HepG2 (cell line): ENCODE results near the gene ADSS1. TPM values are rescaled to one million over a fixed set of nuclear protein-coding genes. Genes with fewer than 3 reads are reported as not detected.

ENCODE experiments used
- ATAC-seq: fragments of 200-7000 bp; cut with Tn5 transposase; 3 replicates; pipeline ENCODE4 v1.9.1; 2020; ENCODE audit warnings: mild to moderate bottlenecking, moderate library complexity
- BruUV-seq: library from RNA; stranded (reverse); fragments of 400-500 nt; replicated peaks from 2 replicates; lab custom pipeline; 2021; lab: Mats Ljungman, UMichigan
- CTCF ChIA-PET: fragments of 300-600 bp; formaldehyde crosslinking; extraction: SDS; loops from one replicate; lab custom pipeline; 2021; ENCODE audit warnings: low total read pairs, inconsistent platforms, low intra/inter-chr PET ratio; lab: Yijun Ruan, JAX
- POLR2A ChIA-PET: fragments of 350-600 bp; sonication (Branson Sonifier 250); formaldehyde crosslinking; loops from one replicate; lab custom pipeline; 2020; ENCODE audit warnings: antibody characterized with exemption, inconsistent platforms; lab: Yijun Ruan, JAX
- DNase-seq: peaks from one replicate; pipeline ENCODE4 v3.0.0-alpha.2; 2015; ENCODE audit warnings: low spot score
- FAIRE-seq: peaks from 3 replicates; lab custom pipeline; 2011; peaks lifted over from hg19 to GRCh38; lab: Jason Lieb, UNC
- H2AFZ ChIP-seq: one replicate; pipeline ENCODE4 v1.6.1; 2011; ENCODE audit warnings: low read length, inconsistent platforms
- H3K27ac ChIP-seq: fragments of 300-600 bp; 3 replicates; pipeline ENCODE4 v1.8.0; 2011; ENCODE audit warnings: mixed run types, mild to moderate bottlenecking, mixed read lengths, low read length, inconsistent platforms; ENCODE audit not compliant: insufficient read depth; ENCODE audit errors: extremely low read length
- H3K27me3 ChIP-seq, 2 experiments: fragments of 200-600 bp in 1 of 2; 2 replicates in 1 of 2; 3 replicates in 1 of 2; pipeline versions ENCODE4 v1.6.0 to v1.8.0; 2011; ENCODE audit warnings: low read length in 2 of 2, mild to moderate bottlenecking in 2 of 2, moderate library complexity in 2 of 2, inconsistent platforms in 1 of 2; ENCODE audit not compliant: insufficient read depth in 2 of 2, control insufficient read depth in 1 of 2
- H3K36me3 ChIP-seq, 2 experiments: fragments of 200-600 bp in 1 of 2; replicated peaks in 1 of 2; 2 replicates in 1 of 2; 3 replicates in 1 of 2; pipeline versions ENCODE4 v1.5.1 to v1.8.0; 2011; ENCODE audit warnings: low read length in 2 of 2, inconsistent platforms in 1 of 2; ENCODE audit not compliant: insufficient read depth in 2 of 2, control insufficient read depth in 1 of 2
- H3K4me1 ChIP-seq: 2 replicates; pipeline ENCODE4 v1.5.1; 2012; ENCODE audit warnings: low read length, inconsistent platforms; ENCODE audit not compliant: insufficient read depth
- H3K4me2 ChIP-seq: 2 replicates; pipeline ENCODE4 v1.6.0; 2011; ENCODE audit warnings: low read depth, low read length, inconsistent platforms
- H3K4me3 ChIP-seq, 3 experiments: fragments of 200-600 bp in 1 of 3; sonication (generic), shearing (Covaris generic) in 1 of 3; replicated peaks in 1 of 3; 2 replicates each; pipeline ENCODE4 v1.5.1; 2011 to 2016; ENCODE audit warnings: low read length in 3 of 3, inconsistent platforms in 2 of 3, low read depth in 2 of 3, mild to moderate bottlenecking in 2 of 3, control low read depth in 1 of 3, mixed read lengths in 1 of 3; ENCODE audit not compliant: insufficient read depth in 1 of 3
- H3K79me2 ChIP-seq: one replicate; pipeline ENCODE4 v1.6.1; 2011; ENCODE audit warnings: low read length, inconsistent platforms; ENCODE audit not compliant: insufficient read depth
- H3K9ac ChIP-seq: 2 replicates; pipeline ENCODE4 v1.6.0; 2011; ENCODE audit warnings: mild to moderate bottlenecking, low read depth, low read length, inconsistent platforms; ENCODE audit not compliant: insufficient read depth
- H3K9me3 ChIP-seq: 2 replicates; pipeline ENCODE4 v1.5.1; 2012; ENCODE audit warnings: mild to moderate bottlenecking, low read length
- H4K20me1 ChIP-seq: 2 replicates; pipeline ENCODE4 v1.6.0; 2011; ENCODE audit warnings: inconsistent platforms, mild to moderate bottlenecking, low read length, moderate library complexity; ENCODE audit not compliant: insufficient read depth
- FOXP1 ChIP-seq, 2 experiments: fragments of 450-650 bp in 1 of 2; IDR thresholded peaks; 2 replicates each; pipeline ENCODE4 v1.6.1; 2017 to 2018; ENCODE audit warnings: antibody characterized with exemption in 1 of 2
- KDM5B ChIP-seq: sonication (generic); formaldehyde crosslinking; IDR thresholded peaks from 2 replicates; pipeline ENCODE4 v1.4.0; 2020; ENCODE audit warnings: missing genetic modification reagents, mild to moderate bottlenecking, borderline replicate concordance
- MTF2 ChIP-seq: sonication (generic); formaldehyde crosslinking; IDR thresholded peaks from 2 replicates; pipeline ENCODE4 v1.5.0; 2020; ENCODE audit warnings: missing genetic modification reagents, borderline replicate concordance
- PRDM10 ChIP-seq: sonication (generic); formaldehyde crosslinking; IDR thresholded peaks from 2 replicates; pipeline ENCODE4 v1.4.0; 2020; ENCODE audit warnings: low read depth, missing genetic modification reagents
- RBFOX2 ChIP-seq: fragments of 200-400 bp; formaldehyde crosslinking; IDR thresholded peaks from 2 replicates; pipeline ENCODE4 v1.6.1; 2017; ENCODE audit warnings: low read depth, mild to moderate bottlenecking, low read length
- RCOR2 ChIP-seq: IDR thresholded peaks from 2 replicates; pipeline ENCODE4 v1.6.1; 2016; ENCODE audit warnings: missing biosample characterization, missing genetic modification reagents
- TCF7L2 ChIP-seq: IDR thresholded peaks from 2 replicates; pipeline ENCODE4 v1.6.1; 2011; ENCODE audit warnings: mild to moderate bottlenecking, low read depth, low read length, moderate library complexity
- TEAD2 ChIP-seq: sonication (generic); formaldehyde crosslinking; IDR thresholded peaks from 2 replicates; pipeline ENCODE4 v1.9.0; 2021; ENCODE audit warnings: missing genetic modification reagents
- TFDP1 ChIP-seq: IDR thresholded peaks from 2 replicates; pipeline ENCODE4 v1.6.1; 2016; ENCODE audit warnings: missing compliant biosample characterization, missing genetic modification reagents, borderline replicate concordance
- ZNF20 ChIP-seq: sonication (generic); formaldehyde crosslinking; IDR thresholded peaks from 2 replicates; pipeline ENCODE4 v1.4.0; 2020; ENCODE audit warnings: mild to moderate bottlenecking, moderate library complexity, missing genetic modification reagents
- ZNF512B ChIP-seq: sonication (generic); formaldehyde crosslinking; IDR thresholded peaks from 2 replicates; pipeline ENCODE4 v1.5.1; 2020; ENCODE audit warnings: missing genetic modification reagents, mild to moderate bottlenecking, borderline replicate concordance
- ZNF772 ChIP-seq: sonication (generic); formaldehyde crosslinking; IDR thresholded peaks from 2 replicates; pipeline ENCODE4 v1.5.0; 2020; ENCODE audit warnings: mild to moderate bottlenecking, missing genetic modification reagents
- ZNF781 ChIP-seq: sonication (generic); formaldehyde crosslinking; IDR thresholded peaks from 2 replicates; pipeline ENCODE4 v1.5.1; 2020; ENCODE audit warnings: borderline replicate concordance, mild to moderate bottlenecking, missing genetic modification reagents; ENCODE audit errors: not compliant biosample characterization
- WGBS: methylation state at CpG from one replicate; pipeline ENCODE4 v1.1.6; 2017; ENCODE audit warnings: low lambda C conversion rate; 5-methylcytosine and 5-hydroxymethylcytosine counted together
- in situ Hi-C: cut with HindIII; loops from 2 replicates; pipeline ENCODE4 v1.10.0; 2017; ENCODE audit warnings: low pct_unique_long_range_greater_than_20kb; ENCODE audit not compliant: extremely low pct_ligation_motif_present
- intact Hi-C: fragments of 100-400 bp; cut with micrococcal nuclease; formaldehyde crosslinking; loops from one replicate; pipeline ENCODE4 v1.10.0; 2022; ENCODE audit not compliant: unreplicated experiment
- polyA plus RNA-seq, 8 experiments: library from polyadenylated mRNA; depleted of rRNA in 3 of 8; stranded (reverse) in 7 of 8; unstranded in 1 of 8; fragments of >200 nt; fragmentation: Illumina TruSeq in 4 of 8; extraction: Trizol in 4 of 8; gene quantifications; 2 replicates each; pipeline versions ENCODE4 v1.2.1 to v1.2.3, GENCODE V29; 2011 to 2016; ENCODE audit warnings: low read depth in 4 of 8, missing spikeins in 1 of 8, mixed read lengths in 1 of 8; ENCODE audit not compliant: insufficient read depth in 1 of 8
- total RNA-seq, 5 experiments: library from RNA; depleted of rRNA; stranded (reverse); fragments of >200 nt; fragmentation: Illumina TruSeq; extraction: Trizol; gene quantifications; 2 replicates each; pipeline ENCODE4 v1.2.3, GENCODE V29; 2016; ENCODE audit warnings: low read depth in 1 of 5
- TF ChIP-seq, protein P1 (sequence below): sonication (generic); formaldehyde crosslinking; IDR thresholded peaks from 2 replicates; pipeline ENCODE4 v1.5.0; 2020; ENCODE audit warnings: missing genetic modification reagents

Gene ADSS1
- total and polyA plus RNA-seq, 2 of the 13 experiments (the other 11 are each of a cell fraction or from before 2014, with no cell fraction given) = 1.0 to 36.7 TPM

- TF ChIP-seq KDM5B (CRISPR knock-in tag) = no peak
- TF ChIP-seq ZNF512B = no peak
- no peak for TF ChIP-seq FOXP1 (IDR thresholded peaks at IDR 0.05)
- TF ChIP-seq FOXP1 (CRISPR knock-in tag; IDR thresholded peaks at IDR 0.05) = no peak
- no peak for TF ChIP-seq ZNF772 (CRISPR knock-in tag)
- no peak for TF ChIP-seq TEAD2 (CRISPR knock-in tag)
- no peak for TF ChIP-seq ZNF781 (CRISPR knock-in tag)
- no peak for TF ChIP-seq RCOR2 (CRISPR knock-in tag)
- no peak for TF ChIP-seq ZNF20 (CRISPR knock-in tag)
- no peak for TF ChIP-seq TFDP1 (CRISPR knock-in tag)
- no peak for TF ChIP-seq MTF2
These were observed 10.0 kb upstream of the ADSS1 start (continued) for GRCh38 chr14:104714066-104714465.

DNA sequence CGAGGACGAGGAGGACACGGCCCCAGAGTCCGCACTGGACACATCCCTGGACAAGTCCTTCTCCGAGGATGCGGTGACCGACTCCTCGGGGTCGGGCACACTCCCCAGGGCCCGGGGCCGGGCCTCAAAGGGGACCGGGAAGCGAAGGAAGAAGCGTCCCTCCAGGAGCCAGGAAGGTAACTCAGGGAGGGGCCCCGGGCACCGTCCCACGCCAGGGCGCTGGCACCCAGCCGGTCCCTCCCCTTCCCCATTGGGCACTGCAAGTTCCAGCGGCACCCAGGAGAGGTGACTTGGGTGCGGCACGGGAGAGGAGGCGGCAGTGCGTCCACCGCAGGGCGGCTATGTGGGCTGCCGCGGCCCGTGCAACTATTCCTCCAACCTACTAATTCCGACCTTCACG is 9.3 kb upstream of the ADSS1 start:
- H3K4me3 ChIP-seq = no peak overlapping the region
- peaks cover 17 to 27% of the 10 kb centered on the region in 2 experiments; a peak in 3 of 5 replicates for H3K36me3 ChIP-seq
- CTCF ChIA-PET = no interaction called here
- in situ Hi-C loops (no loop called here), intact Hi-C loops (no loop called here)
- POLR2A ChIA-PET = no interaction called here
- no TSS peak for BruUV-seq
- no peak overlapping the region for H2AFZ ChIP-seq
- no peak for DNase-seq
- no peak overlapping the region for H3K4me2 ChIP-seq
- H3K27me3 ChIP-seq = no peaks in the 10 kb centered on the region
- H3K9me3 ChIP-seq = no peaks in the 10 kb centered on the region
- ATAC-seq = no peak
- H3K9ac ChIP-seq = no peak overlapping the region
- H3K27ac ChIP-seq = no peak overlapping the region
- H4K20me1 ChIP-seq = no peaks in the 10 kb centered on the region
- no peak for FAIRE-seq
- WGBS = 98% methylated on average over 22 of the region's 31 CpGs
- H3K79me2 ChIP-seq = no peaks in the 10 kb centered on the region
- no peaks in the 10 kb centered on the region for H3K4me1 ChIP-seq
- TF ChIP-seq RBFOX2 = 0 out of 2 replicates have a peak, but pooled peaks have one; percentile 34
- no peak for TF ChIP-seq TCF7L2
- TF ChIP-seq, protein P1, sequence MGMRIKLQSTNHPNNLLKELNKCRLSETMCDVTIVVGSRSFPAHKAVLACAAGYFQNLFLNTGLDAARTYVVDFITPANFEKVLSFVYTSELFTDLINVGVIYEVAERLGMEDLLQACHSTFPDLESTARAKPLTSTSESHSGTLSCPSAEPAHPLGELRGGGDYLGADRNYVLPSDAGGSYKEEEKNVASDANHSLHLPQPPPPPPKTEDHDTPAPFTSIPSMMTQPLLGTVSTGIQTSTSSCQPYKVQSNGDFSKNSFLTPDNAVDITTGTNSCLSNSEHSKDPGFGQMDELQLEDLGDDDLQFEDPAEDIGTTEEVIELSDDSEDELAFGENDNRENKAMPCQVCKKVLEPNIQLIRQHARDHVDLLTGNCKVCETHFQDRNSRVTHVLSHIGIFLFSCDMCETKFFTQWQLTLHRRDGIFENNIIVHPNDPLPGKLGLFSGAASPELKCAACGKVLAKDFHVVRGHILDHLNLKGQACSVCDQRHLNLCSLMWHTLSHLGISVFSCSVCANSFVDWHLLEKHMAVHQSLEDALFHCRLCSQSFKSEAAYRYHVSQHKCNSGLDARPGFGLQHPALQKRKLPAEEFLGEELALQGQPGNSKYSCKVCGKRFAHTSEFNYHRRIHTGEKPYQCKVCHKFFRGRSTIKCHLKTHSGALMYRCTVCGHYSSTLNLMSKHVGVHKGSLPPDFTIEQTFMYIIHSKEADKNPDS (CRISPR knock-in tag) = no peak
- TF ChIP-seq PRDM10 = no peak
